Neural crest cell (in vitro differentiated cells): Measurements from ENCODE around the gene TYR. TPM values are rescaled to one million over a fixed set of nuclear protein-coding genes. Genes with fewer than 3 reads are reported as not detected.

Source experiments
- DNase-seq: peaks from one replicate; pipeline ENCODE4 v3.0.0; 2021; ENCODE audit warnings: low read depth, mixed read lengths, low spot score
- H3K27ac Mint-ChIP-seq: one replicate; pipeline ENCODE4 v1.8.0; 2021; ENCODE audit warnings: mild to moderate bottlenecking, mixed read lengths; ENCODE audit not compliant: unreplicated experiment
- H3K27me3 Mint-ChIP-seq: 2 replicates; pipeline ENCODE4 v1.8.0; 2021; ENCODE audit warnings: low read depth, mild to moderate bottlenecking, mixed read lengths
- H3K36me3 Mint-ChIP-seq: 2 replicates; pipeline ENCODE4 v1.8.0; 2021; ENCODE audit warnings: low read depth, mild to moderate bottlenecking, mixed read lengths
- H3K4me1 Mint-ChIP-seq: 2 replicates; pipeline ENCODE4 v1.8.0; 2021; ENCODE audit warnings: mixed read lengths
- H3K4me3 Mint-ChIP-seq: one replicate; pipeline ENCODE4 v1.8.0; 2021; ENCODE audit warnings: mild to moderate bottlenecking, mixed read lengths
- H3K9me3 Mint-ChIP-seq: 2 replicates; pipeline ENCODE4 v1.8.0; 2021; ENCODE audit warnings: mixed read lengths
- CTCF ChIP-seq: fragments of 200-600 bp; sonication (generic); conservative IDR thresholded peaks from 2 replicates; pipeline ENCODE4 v1.5.0; 2021; ENCODE audit warnings: antibody characterized with exemption, mild to moderate bottlenecking
- total RNA-seq: library from RNA; stranded (reverse); gene quantifications from 2 replicates; pipeline ENCODE4 v1.2.1, GENCODE V29; 2021

TYR gene
- total RNA-seq, 1 donor from 2014 or later = not detected

- no peak overlapping the region for H3K4me3 Mint-ChIP-seq
- peaks cover 4% of the 10 kb centered on the region for H3K9me3 Mint-ChIP-seq
- no peak for TF ChIP-seq CTCF
- H3K27ac Mint-ChIP-seq = no peak overlapping the region
- no peaks in the 10 kb centered on the region for H3K27me3 Mint-ChIP-seq
- DNase-seq = no peak
- H3K4me1 Mint-ChIP-seq = peaks cover 10% of the 10 kb centered on the region
- no peaks in the 10 kb centered on the region for H3K36me3 Mint-ChIP-seq
These were observed 5.3 kb downstream of the TYR start for GRCh38 chr11:89182773-89183518.

- Mint-ChIP-seq H3K4me1 (peaks cover 10% of the 10 kb centered on the region), H3K27ac (no peak overlapping the region), H3K27me3 (no peaks in the 10 kb centered on the region), H3K4me3 (no peak overlapping the region), H3K36me3 (no peaks in the 10 kb centered on the region), H3K9me3 (peaks cover 4% of the 10 kb centered on the region)
- TF ChIP-seq CTCF = no peak
- no peak for DNase-seq
These were observed 6.3 kb downstream of the TYR start for GRCh38 chr11:89184021-89184420.

GRCh38 chr11:89189776-89190175 is 12.1 kb downstream of the TYR start:
- no peaks in the 10 kb centered on the region for H3K27me3 Mint-ChIP-seq
- TF ChIP-seq CTCF = no peak
- H3K36me3 Mint-ChIP-seq = no peaks in the 10 kb centered on the region
- H3K27ac Mint-ChIP-seq = no peak overlapping the region
- H3K4me1 Mint-ChIP-seq = no peaks in the 10 kb centered on the region
- H3K9me3 Mint-ChIP-seq = peaks cover 4% of the 10 kb centered on the region
- no peak for DNase-seq
- no peak overlapping the region for H3K4me3 Mint-ChIP-seq

GRCh38 chr11:89201138-89201537 is 23.5 kb downstream of the TYR start:
- Mint-ChIP-seq H3K4me1 (no peaks in the 10 kb centered on the region), H3K27ac (no peak overlapping the region), H3K9me3 (no peaks in the 10 kb centered on the region), H3K36me3 (no peaks in the 10 kb centered on the region), H3K27me3 (no peaks in the 10 kb centered on the region), H3K4me3 (no peak overlapping the region)
- no peak for TF ChIP-seq CTCF
- DNase-seq = no peak

GRCh38 chr11:89203814-89204213 is 26.1 kb downstream of the TYR start:
- no peak for DNase-seq
- no peak overlapping the region for H3K4me3 Mint-ChIP-seq
- TF ChIP-seq CTCF = no peak
- H3K27me3 Mint-ChIP-seq = no peaks in the 10 kb centered on the region
- no peak overlapping the region for H3K27ac Mint-ChIP-seq
- H3K9me3 Mint-ChIP-seq = no peaks in the 10 kb centered on the region
- H3K36me3 Mint-ChIP-seq = no peaks in the 10 kb centered on the region
- H3K4me1 Mint-ChIP-seq = no peaks in the 10 kb centered on the region
